GM19193 (cell line): ENCODE data around the gene CATSPER1.

Experiments
- POLR2A ChIP-seq: IDR thresholded peaks from 4 replicates; pipeline ENCODE4 v1.6.1; 2011; ENCODE audit not compliant: insufficient read depth, insufficient read length; ENCODE audit errors: extremely low read depth

The CATSPER1 gene

DNA sequence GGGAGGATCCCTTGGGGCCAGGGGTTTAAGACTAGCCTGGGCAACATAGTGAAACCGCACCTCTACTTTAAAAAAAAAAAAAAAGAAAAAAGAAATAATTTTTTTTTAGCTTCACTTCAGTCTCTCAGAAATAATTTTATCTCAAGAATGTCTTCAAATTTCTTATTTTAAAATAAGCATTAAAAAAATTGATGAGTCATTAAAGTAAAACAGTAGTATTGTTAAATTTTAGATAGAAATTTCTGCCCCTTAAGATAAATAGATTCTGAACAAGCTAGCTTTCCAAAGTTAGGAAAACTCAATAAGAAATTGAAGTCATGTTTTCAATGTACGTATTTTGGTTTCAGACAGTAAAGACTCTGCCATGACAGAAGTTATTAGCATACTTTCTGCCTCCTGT is 36.1 kb upstream of the CATSPER1 start:
- no peak for TF ChIP-seq POLR2A

DNA sequence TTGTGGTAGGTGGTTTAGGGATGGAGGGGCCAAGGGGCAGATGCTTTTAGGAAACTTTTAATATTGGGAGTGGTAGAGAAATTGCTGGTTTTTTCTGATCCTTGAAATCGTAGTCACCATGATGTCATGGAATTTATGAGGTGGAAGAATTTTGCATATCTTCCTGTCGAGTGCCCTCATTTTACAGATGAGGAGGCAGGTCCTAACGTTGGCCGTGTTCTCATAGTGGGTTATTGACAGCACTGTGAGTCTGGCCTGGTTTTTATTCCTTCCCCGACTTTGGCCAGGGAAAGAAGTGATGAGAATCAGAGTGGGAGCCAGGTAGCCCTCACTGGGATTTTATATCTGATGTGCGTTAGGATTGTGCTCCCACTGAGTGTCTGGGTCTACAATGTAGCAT is 35.0 kb upstream of the CATSPER1 start:
- no peak for TF ChIP-seq POLR2A

DNA sequence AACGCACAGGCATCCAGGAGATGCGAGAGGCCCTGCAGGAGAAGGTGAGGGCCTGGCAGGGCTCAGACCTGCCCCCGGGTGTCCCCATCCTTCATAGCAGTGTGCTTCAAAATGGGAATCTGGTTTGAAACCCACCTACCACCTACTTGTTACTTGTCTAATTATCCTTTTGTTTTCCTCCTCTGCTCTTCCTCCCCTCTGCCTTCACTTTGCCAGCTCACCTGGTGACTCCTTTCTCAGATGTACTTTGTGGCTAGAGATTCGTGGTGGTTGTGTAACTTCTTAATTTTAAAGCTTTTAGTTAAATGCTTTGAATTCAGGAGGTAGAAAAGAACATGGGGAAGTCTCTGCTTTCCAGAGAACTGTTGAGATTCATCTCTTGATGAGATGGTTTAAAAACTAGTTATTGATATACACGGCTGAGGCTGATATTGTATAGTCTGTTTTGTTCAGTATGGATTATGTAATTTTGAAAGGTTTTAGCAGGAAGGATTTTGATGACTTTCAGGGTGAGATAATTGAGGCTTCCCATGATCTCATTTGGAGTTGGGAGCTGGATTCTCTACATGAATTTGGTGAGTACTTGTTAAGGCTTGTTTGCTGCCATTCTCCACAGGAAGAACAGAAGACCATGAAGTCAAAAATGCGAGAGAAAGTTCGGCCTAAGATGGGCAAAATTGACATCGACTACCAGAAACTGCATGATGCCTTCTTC is 33.8 kb upstream of the CATSPER1 start:
- TF ChIP-seq POLR2A = no peak

DNA sequence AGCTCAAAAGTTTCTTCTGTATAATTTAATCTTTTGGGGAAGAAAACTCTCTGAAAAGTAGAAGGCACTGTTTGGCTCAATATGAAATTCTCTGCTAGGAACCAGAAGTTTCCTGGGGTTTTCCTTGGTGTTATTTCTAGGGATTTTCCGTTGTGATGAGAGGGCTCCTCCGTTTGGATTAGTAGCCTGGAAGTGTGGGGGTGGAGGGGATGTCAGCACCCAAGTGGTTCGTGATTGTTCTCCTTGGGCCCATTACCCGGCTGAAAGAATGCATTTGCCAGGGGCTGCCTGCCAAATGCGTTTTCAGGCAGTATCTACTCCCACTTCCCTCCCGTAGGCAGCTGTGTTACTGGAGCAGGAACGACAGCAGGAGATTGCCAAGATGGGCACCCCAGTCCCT is 30.2 kb upstream of the CATSPER1 start:
- TF ChIP-seq POLR2A = no peak

DNA sequence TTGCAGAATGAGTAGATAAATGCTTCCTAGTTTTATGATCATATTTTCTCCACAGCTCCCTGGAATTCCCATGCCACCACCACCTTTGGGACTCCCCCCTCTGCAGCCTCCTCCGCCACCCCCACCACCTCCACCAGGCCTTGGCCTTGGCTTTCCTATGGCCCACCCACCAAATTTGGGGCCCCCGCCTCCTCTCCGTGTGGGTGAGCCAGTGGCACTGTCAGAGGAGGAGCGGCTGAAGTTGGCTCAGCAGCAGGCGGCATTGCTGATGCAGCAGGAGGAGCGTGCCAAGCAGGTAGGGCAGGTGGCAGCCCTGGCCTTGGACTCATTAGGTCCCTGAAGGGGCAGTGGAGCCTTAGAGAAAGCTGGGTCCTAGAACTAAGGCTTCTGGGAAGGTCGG is 28.7 kb upstream of the CATSPER1 start:
- TF ChIP-seq POLR2A = no peak

DNA sequence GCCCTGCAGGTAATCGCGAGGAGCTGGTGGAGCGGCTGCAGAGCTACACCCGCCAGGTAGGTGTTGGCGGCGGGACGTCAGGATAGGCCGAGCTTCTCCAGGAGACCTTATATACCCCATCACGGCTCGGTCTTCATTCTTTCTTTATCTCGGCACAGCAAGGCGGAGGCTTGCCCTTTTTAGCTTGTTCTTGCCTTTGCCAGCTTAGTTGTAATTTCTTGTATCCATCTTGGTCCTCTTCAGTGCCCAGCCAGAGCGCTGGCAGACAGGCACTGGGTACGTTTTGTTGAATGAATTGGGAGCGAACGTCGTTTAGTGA is 26.3 kb upstream of the CATSPER1 start:
- no peak for TF ChIP-seq POLR2A

DNA sequence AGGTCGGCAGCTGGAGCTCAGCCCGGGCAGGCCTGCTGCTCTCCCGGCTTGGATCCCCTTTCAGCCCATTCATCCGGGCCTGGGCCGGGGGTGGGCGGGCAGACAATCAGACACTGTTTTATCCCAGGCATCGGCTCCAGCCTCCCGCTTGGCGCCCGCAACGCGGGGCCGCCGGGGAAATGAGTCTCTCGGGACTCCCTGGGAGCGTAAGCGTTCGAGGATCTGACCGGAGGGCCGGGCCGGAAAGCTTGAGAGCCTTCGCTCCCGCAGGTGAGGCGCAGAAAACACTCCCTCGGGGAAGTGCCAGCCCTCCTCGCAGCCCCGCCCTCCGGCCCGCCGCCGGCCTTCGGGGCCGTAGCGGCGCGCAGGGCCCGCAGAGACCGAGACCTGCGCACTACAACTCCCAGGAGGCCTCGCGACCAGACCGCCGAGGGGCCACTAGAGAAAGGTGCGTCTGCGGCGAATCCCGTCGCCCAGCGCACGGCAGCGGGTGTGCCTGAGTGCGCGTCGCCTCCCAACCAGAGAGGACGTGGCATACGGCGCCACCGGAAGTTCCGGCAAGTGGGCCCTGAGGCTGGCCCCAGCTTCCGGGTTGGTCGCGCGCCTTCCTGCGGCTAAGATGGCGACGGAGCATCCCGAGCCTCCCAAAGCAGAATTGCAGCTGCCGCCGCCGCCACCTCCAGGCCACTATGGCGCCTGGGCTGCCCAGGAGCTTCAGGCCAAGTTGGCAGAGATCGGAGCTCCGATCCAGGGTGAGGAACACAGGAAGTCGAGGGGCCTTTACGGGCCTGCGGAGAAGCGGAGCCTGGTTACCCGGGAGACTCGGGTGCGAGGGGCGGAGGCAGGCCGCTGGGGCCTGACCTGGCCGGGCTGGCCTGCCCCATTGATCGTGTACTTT is 25.7 kb upstream of the CATSPER1 start, which contains the start of gene SF3B2:
Gene SF3B2 (plus strand): TSS at position 599 of the 898 bp plus-strand sequence. CDS start 21 bp downstream, at position 620.
- peak; percentile 91 for TF ChIP-seq POLR2A

DNA sequence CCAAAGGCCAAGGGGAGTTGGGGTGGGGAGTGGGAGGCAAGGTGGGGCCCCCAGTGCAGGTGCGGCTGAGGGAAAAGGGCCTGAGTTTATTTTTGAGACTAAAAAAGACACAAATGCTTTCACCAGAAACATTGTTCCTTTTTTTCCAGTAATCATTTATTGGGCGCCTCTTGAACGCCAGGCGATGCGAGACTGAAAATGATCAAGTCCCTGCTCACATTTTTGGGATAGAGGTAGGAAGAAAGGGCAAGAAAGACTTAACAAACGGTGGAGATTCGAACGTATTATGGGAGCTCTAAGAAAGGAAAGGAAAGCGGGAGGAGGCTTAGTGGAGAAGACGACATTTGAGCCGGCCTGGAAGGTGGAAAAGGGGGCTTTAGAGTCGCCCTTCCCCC is 25.1 kb upstream of the CATSPER1 start:
- TF ChIP-seq POLR2A = no peak

DNA sequence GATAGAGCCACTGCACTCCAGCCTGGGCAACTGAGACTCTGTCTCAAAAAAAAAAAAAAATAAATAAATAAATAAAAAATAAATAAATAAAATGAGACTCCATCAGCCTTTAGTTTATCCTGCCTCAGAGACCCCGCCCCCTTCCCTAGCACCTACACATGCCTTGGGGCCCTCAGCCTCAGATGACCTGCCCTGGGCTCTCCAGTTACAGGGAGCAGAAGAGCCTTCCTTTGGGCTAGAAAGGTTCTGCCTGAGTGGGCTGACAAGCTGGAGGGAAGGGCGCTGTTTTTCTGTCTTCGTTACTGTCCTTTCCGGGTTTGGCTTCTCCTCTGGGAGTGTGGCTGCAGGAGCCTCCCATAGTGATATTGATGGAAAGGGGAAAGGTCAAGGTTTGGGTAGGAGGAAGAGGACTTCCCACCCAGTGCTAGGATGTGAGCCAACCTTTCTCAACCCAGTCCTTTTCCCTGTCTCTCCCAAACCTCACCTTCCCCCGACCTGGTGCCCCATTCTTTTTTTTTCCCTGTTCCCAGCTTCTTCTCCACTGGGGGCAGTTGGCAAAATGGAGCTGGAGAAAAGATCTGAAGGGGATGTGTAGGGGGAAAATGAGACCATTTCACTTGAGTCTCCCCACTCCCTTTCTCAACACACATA is 24.4 kb upstream of the CATSPER1 start:
- TF ChIP-seq POLR2A = no peak

DNA sequence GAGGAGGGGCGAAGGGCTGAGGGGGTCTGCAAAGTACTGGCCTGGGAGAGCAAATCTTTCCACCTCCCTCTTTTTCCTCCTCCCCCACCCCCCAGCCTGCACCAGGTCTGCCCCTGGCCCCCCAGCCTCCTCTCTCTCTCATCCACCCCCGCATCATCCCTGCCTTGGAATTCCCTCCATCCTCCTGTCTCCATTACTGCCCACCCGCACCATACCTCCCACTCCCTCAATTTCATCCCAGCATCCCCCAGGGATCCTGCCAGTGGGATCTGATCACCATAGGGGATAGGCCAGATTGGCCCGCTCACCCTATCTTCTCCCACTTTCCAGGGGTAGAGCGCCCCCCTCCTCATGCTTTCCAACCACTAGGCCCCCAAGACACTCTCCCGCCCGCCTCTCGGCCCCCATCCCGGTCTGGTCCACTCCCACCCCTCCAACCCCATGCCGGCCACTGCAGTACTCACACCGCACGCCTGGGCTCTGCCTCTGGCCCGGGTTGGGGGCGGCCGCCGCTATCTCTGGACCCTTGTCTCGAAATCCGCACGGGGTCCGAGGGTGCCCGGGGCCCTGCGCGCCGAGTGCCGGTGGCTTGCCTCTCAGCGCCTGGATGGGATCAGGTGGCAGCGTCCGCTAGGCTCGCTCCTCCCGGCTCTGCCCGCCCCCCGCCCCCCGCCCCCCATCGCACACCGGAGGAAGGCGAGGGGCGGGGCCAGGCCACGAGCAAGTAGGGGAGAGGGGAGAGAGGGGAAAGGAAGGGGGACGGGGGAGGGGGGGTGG is 22.5 kb upstream of the CATSPER1 start, which contains the start of gene GAL3ST3:
Gene GAL3ST3 (minus strand): TSS at position 615 of the 777 bp plus-strand sequence. CDS start 3,746 bp downstream, outside the sequence.
- TF ChIP-seq POLR2A = no peak

DNA sequence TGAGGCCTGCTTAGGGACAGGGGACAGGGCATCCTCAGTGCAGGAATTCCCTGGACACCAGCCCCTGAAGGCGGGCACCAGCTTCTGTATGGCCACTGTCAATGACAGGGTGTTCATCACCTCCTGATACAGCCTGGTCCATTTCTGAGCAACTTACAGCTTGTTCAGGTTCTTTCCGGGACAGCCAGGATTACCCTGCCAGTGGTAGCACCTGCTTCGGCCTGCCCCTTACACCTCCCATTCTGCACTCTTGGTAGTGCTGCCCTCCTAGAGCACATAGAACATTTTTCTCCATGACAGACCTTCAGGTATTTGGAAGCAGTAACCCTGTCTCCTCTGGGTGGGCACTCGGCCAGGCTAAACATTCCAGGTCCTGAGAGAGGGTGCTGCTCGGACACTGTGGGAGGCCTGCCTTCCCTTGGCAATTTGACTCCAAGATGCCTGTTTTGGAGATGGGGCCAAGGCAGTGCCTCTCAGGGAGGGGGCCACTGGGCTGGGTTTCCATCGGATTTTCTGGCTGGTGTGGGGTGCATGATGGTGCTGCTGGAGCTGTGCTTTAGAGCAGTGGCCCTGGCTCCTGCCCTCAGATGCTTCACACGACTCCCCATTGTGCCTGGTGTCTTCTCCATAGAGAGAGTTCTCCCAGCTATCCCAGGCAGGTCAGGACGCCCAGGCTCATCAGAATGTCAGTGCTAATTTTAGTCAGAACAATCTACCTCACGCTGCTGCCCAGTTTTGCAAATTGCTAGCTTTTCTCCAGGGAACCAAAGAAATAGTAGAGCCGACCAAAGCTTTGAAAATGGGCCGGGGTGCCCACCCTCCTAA is 21.5 kb upstream of the CATSPER1 start:
- TF ChIP-seq POLR2A = no peak

DNA sequence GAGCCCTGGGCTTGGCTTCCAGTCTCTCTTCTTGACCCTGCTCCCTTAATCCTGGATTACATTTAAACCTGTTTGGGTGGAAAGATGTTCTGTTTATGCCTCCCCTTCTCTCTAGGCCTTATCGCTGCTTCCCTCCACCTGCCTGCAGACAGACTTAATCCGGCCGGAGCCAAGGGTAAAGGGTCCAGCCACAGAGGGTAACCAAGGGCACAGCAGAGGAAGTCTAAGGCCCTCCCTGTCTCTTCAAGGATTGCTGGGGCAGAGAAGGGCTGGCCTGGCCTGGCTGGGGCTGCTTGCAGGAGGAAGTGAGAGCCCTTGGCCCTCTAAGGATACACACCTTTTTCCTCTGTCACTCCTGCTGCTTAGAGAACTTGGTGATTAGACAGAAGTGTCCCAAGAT is 20.6 kb upstream of the CATSPER1 start:
- no peak for TF ChIP-seq POLR2A

DNA sequence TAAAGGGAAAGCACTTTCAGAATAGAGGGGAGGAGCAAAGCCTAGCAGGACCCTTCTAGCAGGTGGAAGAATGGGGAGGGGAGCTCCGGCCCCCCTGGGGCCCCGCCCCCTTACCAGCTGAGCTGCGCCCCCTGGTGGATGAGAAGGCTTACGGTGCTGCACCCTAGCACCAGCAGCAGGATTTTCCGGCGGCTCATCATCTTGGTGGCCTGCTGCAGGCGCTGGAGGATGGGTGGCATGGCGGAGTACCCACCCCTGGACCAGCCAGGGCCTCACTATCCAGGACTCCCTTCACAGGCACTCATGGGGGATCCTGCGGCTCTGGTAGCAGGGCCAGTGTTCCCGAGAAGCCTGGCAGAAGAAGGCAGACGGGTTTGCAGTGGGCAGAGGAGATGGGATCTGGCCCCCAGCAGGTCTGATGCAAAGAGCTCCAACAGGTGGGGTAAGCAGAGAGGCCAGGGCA is 18.9 kb upstream of the CATSPER1 start:
- TF ChIP-seq POLR2A = no peak

DNA sequence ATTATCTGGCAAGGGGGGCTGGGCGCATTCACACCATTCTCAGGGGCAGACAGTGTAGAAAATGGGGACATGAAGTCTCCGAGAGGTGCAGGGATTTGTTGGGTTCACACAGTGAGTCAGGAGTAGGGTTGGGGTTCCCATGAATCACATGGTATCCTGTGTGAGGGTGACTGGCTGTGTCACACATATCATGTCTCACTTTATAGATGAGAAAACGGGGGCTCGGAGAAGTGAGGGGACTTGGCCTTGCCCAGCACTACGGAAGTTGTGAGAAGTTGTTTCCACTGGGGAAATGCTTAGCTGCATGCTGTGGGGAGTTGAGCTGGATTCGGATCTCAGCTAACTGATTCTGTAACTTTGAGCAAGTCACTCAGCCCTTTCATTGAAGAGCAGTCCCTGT is 18.5 kb upstream of the CATSPER1 start:
- no peak for TF ChIP-seq POLR2A
